ENCODE results near the gene COL23A1. TPM values are rescaled to one million over a fixed set of nuclear protein-coding genes. Genes with fewer than 3 reads are reported as not detected.

Gene COL23A1
- total and polyA plus RNA-seq, 2 of the 13 experiments (the other 11 are each of a cell fraction or from before 2014, with no cell fraction given), result not detected

DNA sequence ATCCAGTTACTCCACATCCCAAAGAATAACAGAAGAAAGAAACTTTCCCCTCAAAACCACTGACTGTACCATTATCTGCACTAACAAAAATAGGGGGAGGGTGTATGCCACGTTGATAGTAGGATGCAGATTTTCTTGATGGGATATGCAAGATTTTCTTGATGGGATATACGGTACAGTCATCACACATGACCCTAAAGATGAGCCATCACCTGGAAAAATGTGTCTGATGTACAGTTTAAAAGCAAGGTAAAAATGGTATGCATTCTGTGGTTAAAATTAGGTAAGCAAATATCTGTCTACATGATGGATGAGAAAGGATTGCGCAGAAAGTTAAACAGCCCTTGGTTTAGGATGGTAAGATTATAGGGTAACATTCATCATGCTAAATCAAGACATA is 8.6 kb downstream of the COL23A1 start:
- in situ Hi-C loops (cut with HindIII; ENCODE audit: extremely low pct_ligation_motif_present, low pct_unique_long_range_greater_than_20kb), result no loop called here
- Histone ChIP-seq H3K9me3 (ENCODE audit: low read length) (no peaks in the 10 kb centered on the region), H3K36me3 (replicated peaks in 1 of 2; ENCODE audit: control insufficient read depth in 1 of 2, insufficient read depth in 2 of 2, low read length in 2 of 2) (no peaks in the 10 kb centered on the region), H3K4me2 (ENCODE audit: low read depth, low read length) (no peak overlapping the region), H3K4me3 (replicated peaks in 1 of 3; ENCODE audit: insufficient read depth in 1 of 3, low read depth in 2 of 3, low read length in 3 of 3) (no peak overlapping the region), H2AFZ (ENCODE audit: low read length) (no peak overlapping the region), H3K9ac (ENCODE audit: insufficient read depth, low read depth, low read length) (no peak overlapping the region), H3K79me2 (ENCODE audit: insufficient read depth, low read length) (no peaks in the 10 kb centered on the region), H4K20me1 (ENCODE audit: insufficient read depth, low read length) (no peaks in the 10 kb centered on the region), H3K27ac (ENCODE audit: extremely low read length, insufficient read depth, low read length) (no peak overlapping the region), H3K4me1 (ENCODE audit: insufficient read depth, low read length) (no peaks in the 10 kb centered on the region), H3K27me3 (ENCODE audit: control insufficient read depth in 1 of 2, insufficient read depth in 2 of 2, low read length in 2 of 2) (peaks cover 1 to 28% of the 10 kb centered on the region in 2 experiments; a peak in 4 of 5 replicates)
- ATAC-seq (no peak), DNase-seq (ENCODE audit: low spot score) (no peak), FAIRE-seq (no peak)
- TF ChIP-seq SOX6 (IDR thresholded peaks at IDR 0.05), result no peak
- no peak for TF ChIP-seq SOX6 (CRISPR knock-in tag; IDR thresholded peaks at IDR 0.05)
- no peak for TF ChIP-seq CC2D1A (CRISPR knock-in tag; IDR thresholded peaks at IDR 0.05)
- intact Hi-C loops (cut with micrococcal nuclease; ENCODE audit: unreplicated experiment), result no loop called here
- BruUV-seq (replicated peaks), result no TSS peak
- ChIA-PET CTCF (ENCODE audit: low intra/inter-chr PET ratio, low total read pairs) (no interaction called here), POLR2A (no interaction called here)
- 36% methylated on average over 3 of the region's 3 CpGs for WGBS (ENCODE audit: low lambda C conversion rate)

DNA sequence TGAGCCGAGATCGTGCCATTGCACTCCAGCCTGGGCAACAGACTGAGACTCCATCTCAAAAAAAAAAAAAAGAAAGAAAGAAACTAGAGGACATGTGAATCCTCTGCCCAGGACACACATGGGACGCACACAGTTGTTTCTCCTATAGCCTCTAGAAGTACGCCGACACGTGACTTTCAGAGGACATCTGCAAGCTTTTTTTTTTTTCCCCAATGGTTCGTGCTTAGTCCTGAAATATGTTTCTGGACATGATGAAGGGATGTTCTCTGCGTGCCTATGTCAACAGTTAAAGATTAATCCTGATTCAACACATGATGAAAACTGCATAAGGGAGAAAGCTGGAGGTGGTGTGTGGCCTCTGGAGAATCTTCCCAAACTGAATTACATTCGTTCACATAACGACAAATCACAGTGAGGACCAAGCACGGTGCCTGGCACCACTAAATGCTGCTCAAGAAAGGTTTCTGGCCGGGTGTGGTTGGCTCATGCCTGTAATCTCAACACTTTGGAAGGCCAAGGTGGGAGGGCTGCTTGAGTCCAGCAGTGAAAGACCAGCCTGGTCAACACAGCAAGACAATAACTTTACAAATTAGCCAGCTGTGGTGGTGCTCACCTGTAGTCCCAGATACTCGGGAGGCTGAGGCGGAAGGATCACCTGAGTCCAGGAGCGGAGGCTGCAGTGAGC is 9.8 kb downstream of the COL23A1 start:
- Histone ChIP-seq H3K27ac (ENCODE audit: extremely low read length, insufficient read depth, low read length) (no peak overlapping the region), H3K4me3 (replicated peaks in 1 of 3; ENCODE audit: insufficient read depth in 1 of 3, low read depth in 2 of 3, low read length in 3 of 3) (no peak overlapping the region), H3K9me3 (ENCODE audit: low read length) (no peaks in the 10 kb centered on the region), H3K4me1 (ENCODE audit: insufficient read depth, low read length) (no peaks in the 10 kb centered on the region), H4K20me1 (ENCODE audit: insufficient read depth, low read length) (no peaks in the 10 kb centered on the region), H3K4me2 (ENCODE audit: low read depth, low read length) (no peak overlapping the region), H3K79me2 (ENCODE audit: insufficient read depth, low read length) (no peaks in the 10 kb centered on the region), H3K9ac (ENCODE audit: insufficient read depth, low read depth, low read length) (no peak overlapping the region), H3K27me3 (ENCODE audit: control insufficient read depth in 1 of 2, insufficient read depth in 2 of 2, low read length in 2 of 2) (peaks cover 1 to 31% of the 10 kb centered on the region in 2 experiments; a peak in 4 of 5 replicates), H2AFZ (ENCODE audit: low read length) (no peak overlapping the region), H3K36me3 (replicated peaks in 1 of 2; ENCODE audit: control insufficient read depth in 1 of 2, insufficient read depth in 2 of 2, low read length in 2 of 2) (no peaks in the 10 kb centered on the region)
- ATAC-seq (no peak), DNase-seq (ENCODE audit: low spot score) (no peak), FAIRE-seq (no peak)
- TF ChIP-seq GFI1 (CRISPR knock-in tag; IDR thresholded peaks at IDR 0.05; ENCODE audit: borderline replicate concordance) (no peak), ZNF704 (CRISPR knock-in tag; IDR thresholded peaks at IDR 0.05; ENCODE audit: borderline replicate concordance) (no peak), JUN (CRISPR knock-in tag; IDR thresholded peaks at IDR 0.05) (no peak), EP300 (IDR thresholded peaks at IDR 0.05; ENCODE audit: low read depth in 2 of 2, low read length in 2 of 2) (no peak), EP300 (CRISPR knock-in tag; IDR thresholded peaks at IDR 0.05; ENCODE audit: borderline replicate concordance) (no peak), ZNF367 (CRISPR knock-in tag; IDR thresholded peaks at IDR 0.05; ENCODE audit: borderline replicate concordance) (no peak)
- TF ChIP-seq, protein P1, sequence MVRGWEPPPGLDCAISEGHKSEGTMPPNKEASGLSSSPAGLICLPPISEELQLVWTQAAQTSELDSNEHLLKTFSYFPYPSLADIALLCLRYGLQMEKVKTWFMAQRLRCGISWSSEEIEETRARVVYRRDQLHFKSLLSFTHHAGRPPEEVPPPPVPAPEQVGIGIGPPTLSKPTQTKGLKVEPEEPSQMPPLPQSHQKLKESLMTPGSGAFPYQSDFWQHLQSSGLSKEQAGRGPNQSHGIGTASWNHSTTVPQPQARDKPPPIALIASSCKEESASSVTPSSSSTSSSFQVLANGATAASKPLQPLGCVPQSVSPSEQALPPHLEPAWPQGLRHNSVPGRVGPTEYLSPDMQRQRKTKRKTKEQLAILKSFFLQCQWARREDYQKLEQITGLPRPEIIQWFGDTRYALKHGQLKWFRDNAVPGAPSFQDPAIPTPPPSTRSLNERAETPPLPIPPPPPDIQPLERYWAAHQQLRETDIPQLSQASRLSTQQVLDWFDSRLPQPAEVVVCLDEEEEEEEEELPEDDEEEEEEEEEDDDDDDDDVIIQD (CRISPR knock-in tag; IDR thresholded peaks at IDR 0.05; ENCODE audit: low read depth), result no peak
- TF ChIP-seq, protein P2, sequence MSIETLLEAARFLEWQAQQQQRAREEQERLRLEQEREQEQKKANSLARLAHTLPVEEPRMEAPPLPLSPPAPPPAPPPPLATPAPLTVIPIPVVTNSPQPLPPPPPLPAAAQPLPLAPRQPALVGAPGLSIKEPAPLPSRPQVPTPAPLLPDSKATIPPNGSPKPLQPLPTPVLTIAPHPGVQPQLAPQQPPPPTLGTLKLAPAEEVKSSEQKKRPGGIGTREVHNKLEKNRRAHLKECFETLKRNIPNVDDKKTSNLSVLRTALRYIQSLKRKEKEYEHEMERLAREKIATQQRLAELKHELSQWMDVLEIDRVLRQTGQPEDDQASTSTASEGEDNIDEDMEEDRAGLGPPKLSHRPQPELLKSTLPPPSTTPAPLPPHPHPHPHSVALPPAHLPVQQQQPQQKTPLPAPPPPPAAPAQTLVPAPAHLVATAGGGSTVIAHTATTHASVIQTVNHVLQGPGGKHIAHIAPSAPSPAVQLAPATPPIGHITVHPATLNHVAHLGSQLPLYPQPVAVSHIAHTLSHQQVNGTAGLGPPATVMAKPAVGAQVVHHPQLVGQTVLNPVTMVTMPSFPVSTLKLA (IDR thresholded peaks at IDR 0.05), result peak; percentile 36
- 37% methylated on average over 15 of the region's 15 CpGs for WGBS (ENCODE audit: low lambda C conversion rate)
- no TSS peak for BruUV-seq (replicated peaks)
- intact Hi-C loops (cut with micrococcal nuclease; ENCODE audit: unreplicated experiment), result no loop called here
- POLR2A ChIA-PET, result no interaction called here
- in situ Hi-C loops (cut with HindIII; ENCODE audit: extremely low pct_ligation_motif_present, low pct_unique_long_range_greater_than_20kb), result no loop called here
- CTCF ChIA-PET (ENCODE audit: low intra/inter-chr PET ratio, low total read pairs), result no interaction called here
